Immature natural killer cell (primary cell): ENCODE measurements around the gene GDAP1L1. TPM values are rescaled to one million over a fixed set of nuclear protein-coding genes. Genes with fewer than 3 reads are reported as not detected.
A peak's percentile ranks its signal among the peaks of the same experiment; 100 is the strongest.
"Not testable (repeated sequence)": the region's sequence is repeated elsewhere in the genome, so short reads cannot be mapped to it uniquely, and the experiment has no call there.

Source experiments
- DNase-seq, 3 donors: peaks; one replicate each; pipeline ENCODE4 v3.0.0; 2022; ENCODE audit warnings: mixed read lengths in 1 of 3
- H3K27ac Mint-ChIP-seq, 6 donors: one replicate each; pipeline ENCODE4 v1.8.0; 2020; ENCODE audit warnings: mixed read lengths in 6 of 6, mild to moderate bottlenecking in 5 of 6, inconsistent platforms in 4 of 6, moderate library complexity in 3 of 6
- H3K27me3 Mint-ChIP-seq, 3 donors: one replicate each; pipeline ENCODE4 v1.8.0; 2020 to 2021; ENCODE audit warnings: low read depth in 3 of 3, mild to moderate bottlenecking in 3 of 3, mixed read lengths in 3 of 3, moderate library complexity in 3 of 3, inconsistent platforms in 1 of 3
- H3K36me3 Mint-ChIP-seq, 3 donors: one replicate each; pipeline ENCODE4 v1.8.0; 2020; ENCODE audit warnings: mixed read lengths in 3 of 3, inconsistent platforms in 2 of 3, mild to moderate bottlenecking in 2 of 3
- H3K4me1 Mint-ChIP-seq, 2 donors: one replicate each; pipeline ENCODE4 v1.8.0; 2020; ENCODE audit warnings: inconsistent platforms in 2 of 2, mild to moderate bottlenecking in 2 of 2, mixed read lengths in 2 of 2, moderate library complexity in 1 of 2
- H3K4me3 Mint-ChIP-seq, 5 donors: one replicate each; pipeline ENCODE4 v1.8.0; 2020; ENCODE audit warnings: mild to moderate bottlenecking in 5 of 5, mixed read lengths in 5 of 5, inconsistent platforms in 3 of 5, moderate library complexity in 3 of 5
- H3K9me3 Mint-ChIP-seq, 6 donors: one replicate each; pipeline ENCODE4 v1.8.0; 2020; ENCODE audit warnings: mild to moderate bottlenecking in 6 of 6, mixed read lengths in 6 of 6, inconsistent platforms in 4 of 6, moderate library complexity in 3 of 6
- polyA plus RNA-seq, 3 donors: library from polyadenylated mRNA; unstranded; fragments of 300-500 nt; fragmentation: Illumina TruSeq; gene quantifications; one replicate each; pipeline ENCODE4 v1.2.3, GENCODE V29; 2021

GDAP1L1 gene
- polyA plus RNA-seq, 3 donors from 2014 or later = not detected

GRCh38 chr20:44223721-44224120 lies 23.4 kb upstream of the GDAP1L1 start:
- Mint-ChIP-seq H3K9me3 (no peaks in the 10 kb centered on the region), H3K4me1 (peaks cover 21 to 23% of the 10 kb centered on the region in 2 donors), H3K27me3 (peaks cover 0 to 5% (median 1%) of the 10 kb centered on the region in 3 donors), H3K27ac (no peak overlapping the region), H3K36me3 (peaks cover 0 to 6% (median 2%) of the 10 kb centered on the region in 3 donors), H3K4me3 (no peak overlapping the region)
- no peak for DNase-seq

- no peaks in the 10 kb centered on the region for H3K9me3 Mint-ChIP-seq
These were observed 22.5 kb upstream of the GDAP1L1 start for GRCh38 chr20:44224637-44225036.

GRCh38 chr20:44228465-44229258 lies 18.4 kb upstream of the GDAP1L1 start:
- peaks cover 0 to 3% (median 2%) of the 10 kb centered on the region in 3 donors for H3K27me3 Mint-ChIP-seq
- no peaks in the 10 kb centered on the region for H3K9me3 Mint-ChIP-seq
- peaks cover 0 to 6% (median 0%) of the 10 kb centered on the region in 3 donors for H3K36me3 Mint-ChIP-seq
- H3K4me1 Mint-ChIP-seq = no peaks in the 10 kb centered on the region
- DNase-seq = no peak
- no peak overlapping the region for H3K27ac Mint-ChIP-seq
- no peak overlapping the region for H3K4me3 Mint-ChIP-seq

More at GRCh38 chr20:44224637-44225036, 22.5 kb upstream of the GDAP1L1 start:
- Mint-ChIP-seq H3K27ac (no peak overlapping the region), H3K4me3 (no peak overlapping the region), H3K36me3 (peaks cover 0 to 6% (median 2%) of the 10 kb centered on the region in 3 donors), H3K27me3 (peaks cover 0 to 5% (median 3%) of the 10 kb centered on the region in 3 donors), H3K4me1 (peaks cover 12 to 14% of the 10 kb centered on the region in 2 donors)
- DNase-seq = no peak

- H3K4me1 Mint-ChIP-seq = no peaks in the 10 kb centered on the region
- H3K4me3 Mint-ChIP-seq = no peak overlapping the region
- H3K27me3 Mint-ChIP-seq = peaks cover 0 to 5% (median 3%) of the 10 kb centered on the region in 3 donors
- DNase-seq = no peak
- peaks cover 0 to 2% (median 0%) of the 10 kb centered on the region in 3 donors for H3K36me3 Mint-ChIP-seq
- H3K9me3 Mint-ChIP-seq = no peaks in the 10 kb centered on the region
- H3K27ac Mint-ChIP-seq = no peak overlapping the region
These were observed 15.9 kb upstream of the GDAP1L1 start for GRCh38 chr20:44231193-44231592.

- Mint-ChIP-seq H3K4me3 (no peak overlapping the region), H3K4me1 (no peaks in the 10 kb centered on the region), H3K36me3 (no peaks in the 10 kb centered on the region), H3K27ac (no peak overlapping the region), H3K27me3 (peaks cover 0 to 5% (median 3%) of the 10 kb centered on the region in 3 donors), H3K9me3 (no peaks in the 10 kb centered on the region)
- DNase-seq = no peak
These were observed 15.2 kb upstream of the GDAP1L1 start for GRCh38 chr20:44231713-44232468.

- not testable (repeated sequence) for H3K9me3 Mint-ChIP-seq, H3K36me3 Mint-ChIP-seq, DNase-seq, H3K27me3 Mint-ChIP-seq, H3K4me1 Mint-ChIP-seq, H3K27ac Mint-ChIP-seq, H3K4me3 Mint-ChIP-seq
These were observed 14.6 kb upstream of the GDAP1L1 start for GRCh38 chr20:44232469-44232856.

- no peak for DNase-seq
- Mint-ChIP-seq H3K36me3 (no peaks in the 10 kb centered on the region), H3K9me3 (no peaks in the 10 kb centered on the region), H3K4me1 (no peaks in the 10 kb centered on the region), H3K27ac (no peak overlapping the region), H3K27me3 (peaks cover 0 to 5% (median 0%) of the 10 kb centered on the region in 3 donors), H3K4me3 (no peak overlapping the region)
These were observed 13.6 kb upstream of the GDAP1L1 start for GRCh38 chr20:44233436-44234016.

- Mint-ChIP-seq H3K4me3 (no peak overlapping the region), H3K4me1 (no peaks in the 10 kb centered on the region), H3K36me3 (peaks cover 3 to 8% (median 3%) of the 10 kb centered on the region in 3 donors), H3K27ac (no peak overlapping the region), H3K9me3 (no peaks in the 10 kb centered on the region), H3K27me3 (peaks cover 0 to 3% (median 0%) of the 10 kb centered on the region in 3 donors)
- DNase-seq = no peak
These were observed 12.4 kb upstream of the GDAP1L1 start for GRCh38 chr20:44234566-44235317.

GRCh38 chr20:44235702-44236101 lies 11.4 kb upstream of the GDAP1L1 start:
- no peak overlapping the region for H3K27ac Mint-ChIP-seq
- peaks cover 0 to 4% (median 3%) of the 10 kb centered on the region in 3 donors for H3K27me3 Mint-ChIP-seq
- H3K9me3 Mint-ChIP-seq = no peaks in the 10 kb centered on the region
- H3K36me3 Mint-ChIP-seq = peaks cover 3 to 8% (median 3%) of the 10 kb centered on the region in 3 donors
- no peak for DNase-seq
- no peaks in the 10 kb centered on the region for H3K4me1 Mint-ChIP-seq
- H3K4me3 Mint-ChIP-seq = no peak overlapping the region

- not testable (repeated sequence) for H3K27me3 Mint-ChIP-seq, H3K4me3 Mint-ChIP-seq, H3K9me3 Mint-ChIP-seq, DNase-seq, H3K36me3 Mint-ChIP-seq, H3K4me1 Mint-ChIP-seq
- H3K27ac Mint-ChIP-seq = peak overlapping the region in 1 of 6 donors; percentile 18
These were observed 10.3 kb upstream of the GDAP1L1 start for GRCh38 chr20:44236840-44237239.

- Mint-ChIP-seq H3K4me3 (no peak overlapping the region), H3K9me3 (no peaks in the 10 kb centered on the region), H3K36me3 (peaks cover 3 to 8% (median 7%) of the 10 kb centered on the region in 3 donors), H3K27ac (peak overlapping the region in 1 of 6 donors; percentile 59), H3K27me3 (peaks cover 2 to 4% (median 3%) of the 10 kb centered on the region in 3 donors), H3K4me1 (peaks cover 4 to 5% of the 10 kb centered on the region in 2 donors)
- DNase-seq = no peak
These were observed 5.3 kb upstream of the GDAP1L1 start for GRCh38 chr20:44241796-44242195.

- no peak for DNase-seq
- Mint-ChIP-seq H3K4me3 (no peak overlapping the region), H3K27me3 (peaks cover 4 to 7% (median 5%) of the 10 kb centered on the region in 3 donors)
These were observed 1.1 kb upstream of the GDAP1L1 start for GRCh38 chr20:44245977-44246376.

More at GRCh38 chr20:44245977-44246376, 1.1 kb upstream of the GDAP1L1 start:
- no peak overlapping the region for H3K27ac Mint-ChIP-seq
- H3K36me3 Mint-ChIP-seq = peaks cover 0 to 3% (median 0%) of the 10 kb centered on the region in 3 donors
- H3K9me3 Mint-ChIP-seq = no peaks in the 10 kb centered on the region
- peaks cover 7% of the 10 kb centered on the region in 2 donors for H3K4me1 Mint-ChIP-seq
